Fibroblast of skin of right quadriceps (primary cell): ENCODE measurements around the gene TNS3.
A peak's percentile ranks its signal among the peaks of the same experiment; 100 is the strongest.

Experiments
- DNase-seq: peaks from one replicate; pipeline ENCODE4 v3.0.0-alpha.2; 2013

TNS3 gene

DNA sequence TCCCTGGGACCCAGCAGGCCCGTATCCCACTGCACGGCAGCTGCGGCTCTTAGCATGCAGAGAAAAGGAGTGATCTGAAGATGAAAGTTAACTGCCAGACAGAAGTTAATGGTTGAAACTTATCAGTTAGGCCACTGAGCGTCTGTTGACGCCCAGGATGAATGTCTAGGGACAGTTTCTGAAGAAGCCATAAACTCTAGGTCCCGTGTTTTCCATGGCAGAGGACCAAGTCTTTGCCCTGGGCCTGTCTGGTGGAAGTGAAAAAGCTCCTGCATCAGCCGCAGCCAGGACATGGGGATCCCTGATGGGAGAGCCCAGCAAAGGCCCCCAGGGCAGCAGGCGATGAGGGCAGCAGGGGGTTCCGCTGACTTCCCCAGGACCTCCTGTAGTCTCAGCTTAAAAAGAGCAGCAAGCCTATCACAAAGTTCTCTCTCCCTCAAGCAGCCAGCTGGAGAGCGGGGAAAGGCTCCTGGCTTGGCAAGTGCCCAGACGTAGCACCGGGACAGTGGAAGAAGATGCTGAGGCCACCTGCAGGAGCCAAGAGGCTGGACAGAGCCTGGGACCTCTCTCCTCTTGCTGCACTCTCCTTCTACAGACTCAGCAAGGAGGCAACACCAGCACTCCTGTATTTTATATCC, 79.6 kb downstream of the TNS3 start:
- DNase-seq: no peak

DNA sequence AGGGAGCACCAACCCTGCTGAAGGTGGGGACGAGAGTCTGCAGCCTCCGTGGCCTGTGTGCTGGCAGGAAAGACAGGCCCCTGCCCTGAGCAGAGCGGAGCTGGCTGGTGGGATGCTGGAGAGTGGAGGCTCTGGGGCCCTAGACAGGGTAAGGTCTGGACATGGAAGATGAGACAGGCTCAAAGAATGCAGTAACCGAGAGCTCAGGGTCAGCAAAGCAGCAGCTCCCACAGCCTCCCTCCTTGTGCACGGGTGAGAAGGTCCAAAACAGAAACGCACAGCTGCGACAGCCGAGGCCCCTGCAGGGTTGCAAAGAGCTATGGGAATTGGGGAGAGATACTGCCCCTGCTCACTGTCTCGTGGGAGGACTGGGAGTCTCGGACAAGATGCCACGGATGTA, 80.5 kb downstream of the TNS3 start:
- DNase-seq: peak; percentile 81

DNA sequence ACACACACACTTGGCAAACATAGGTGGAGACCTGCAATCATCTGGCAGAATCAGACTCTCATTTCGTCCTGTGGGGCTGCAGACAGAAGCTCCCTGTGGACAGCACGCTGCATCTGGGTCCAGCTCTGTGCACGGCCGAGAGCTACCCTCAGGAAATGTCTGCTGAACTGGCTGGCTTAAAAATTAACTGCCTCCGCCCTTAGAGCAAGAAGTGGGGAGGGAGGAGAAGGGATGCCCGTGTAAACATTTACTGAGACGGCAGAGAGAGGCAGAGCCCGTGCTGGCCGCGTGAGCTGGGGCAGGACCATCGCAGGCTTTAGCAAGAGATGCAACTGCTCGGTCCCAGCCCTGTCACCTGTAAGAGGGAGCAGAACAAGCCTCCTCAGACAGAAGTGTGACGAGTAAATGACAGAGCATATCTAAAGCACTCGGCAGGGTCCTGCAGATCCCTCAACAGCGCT, 81.8 kb downstream of the TNS3 start:
- no peak for DNase-seq

DNA sequence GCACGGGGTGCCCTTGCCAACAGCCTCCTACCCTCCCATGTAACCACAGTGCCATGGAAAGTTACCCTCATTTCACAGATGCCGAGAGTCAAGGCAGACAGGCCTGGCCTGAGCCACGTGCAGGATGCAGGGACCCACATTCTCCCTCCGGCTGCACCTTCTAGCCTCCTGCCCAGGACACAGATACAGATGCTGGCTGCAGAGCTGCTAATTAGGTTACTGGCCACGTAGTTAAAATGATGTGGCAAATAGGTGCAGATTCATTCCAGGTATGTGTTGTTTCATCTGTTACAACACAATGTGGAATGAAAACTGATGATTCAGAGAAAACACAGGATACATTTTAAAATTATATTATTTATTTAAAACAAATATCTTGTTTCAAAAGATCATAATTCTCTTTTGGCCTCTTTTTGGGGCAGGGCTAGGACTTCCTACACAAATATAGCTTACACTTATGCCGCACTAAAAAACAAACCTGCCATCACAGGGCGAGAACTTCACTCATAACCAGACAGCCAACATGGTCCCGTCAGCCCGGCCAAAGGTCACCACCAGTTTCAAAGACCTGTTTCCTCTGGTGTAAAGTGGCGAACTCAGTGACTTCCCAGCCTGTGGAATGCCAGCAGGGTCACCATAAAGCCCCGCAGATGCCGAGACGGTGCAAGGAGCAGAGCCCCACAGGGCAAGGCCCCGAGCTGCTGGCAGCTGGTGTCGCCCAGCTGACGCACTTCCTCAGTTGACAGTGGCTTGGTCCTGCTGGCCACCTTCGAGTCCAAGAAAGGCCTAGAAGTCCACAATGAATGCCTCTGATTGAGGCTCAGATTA, 83.5 kb downstream of the TNS3 start:
- no peak for DNase-seq

DNA sequence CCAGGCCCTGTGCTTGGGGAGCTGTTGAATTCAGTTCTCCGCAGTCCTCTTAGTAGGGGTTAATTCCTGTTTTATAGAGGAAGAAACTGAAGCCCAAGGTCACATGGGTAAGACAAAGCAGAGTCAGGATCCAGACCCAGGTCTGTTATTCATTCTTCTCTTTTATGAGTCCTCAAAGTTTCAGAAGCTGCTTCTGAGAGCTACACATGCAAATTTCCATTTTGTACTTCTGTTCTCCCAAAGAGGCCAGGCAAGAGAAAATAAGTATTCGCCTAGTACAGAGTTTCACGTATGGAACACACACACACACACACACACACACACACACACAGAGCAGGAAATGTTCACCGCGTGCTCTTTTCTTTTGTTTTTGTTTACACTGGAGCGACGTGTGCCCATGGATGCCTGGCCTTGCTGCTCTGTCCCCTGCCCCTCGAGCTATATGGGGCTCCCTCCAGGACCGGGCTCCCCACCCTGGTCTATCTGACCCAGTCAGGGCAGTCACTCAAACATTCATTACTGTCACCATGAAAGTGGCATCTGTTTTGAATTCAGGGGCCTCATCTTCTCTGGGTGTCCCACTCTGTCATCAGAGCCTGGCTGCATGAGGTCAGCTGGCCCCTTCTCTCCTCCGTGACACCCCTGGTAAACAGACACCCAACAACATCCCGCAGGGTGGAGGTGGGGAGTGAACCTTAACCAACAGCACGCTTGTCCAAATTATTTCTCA, 84.4 kb downstream of the TNS3 start:
- peak; percentile 33 for DNase-seq

DNA sequence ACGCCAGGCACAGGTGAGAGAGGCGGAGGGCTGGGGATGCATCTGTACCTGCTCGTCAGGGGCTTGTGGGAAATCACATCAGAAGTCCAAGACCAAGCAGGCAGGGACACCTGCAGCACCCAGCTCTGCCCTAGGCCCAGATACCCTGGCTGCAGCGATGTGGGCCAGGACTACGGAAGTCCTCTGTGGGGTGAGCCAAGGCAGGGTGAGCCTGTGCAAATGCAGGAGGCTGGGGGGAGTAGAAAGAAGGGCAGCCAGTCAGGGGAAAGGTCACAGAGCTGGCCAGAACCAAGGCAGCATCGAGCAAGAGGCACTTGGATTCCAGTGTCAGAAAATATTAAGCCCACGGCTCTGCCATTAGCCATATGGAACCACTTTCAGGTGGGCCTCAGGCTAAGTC, 85.2 kb downstream of the TNS3 start:
- no peak for DNase-seq

DNA sequence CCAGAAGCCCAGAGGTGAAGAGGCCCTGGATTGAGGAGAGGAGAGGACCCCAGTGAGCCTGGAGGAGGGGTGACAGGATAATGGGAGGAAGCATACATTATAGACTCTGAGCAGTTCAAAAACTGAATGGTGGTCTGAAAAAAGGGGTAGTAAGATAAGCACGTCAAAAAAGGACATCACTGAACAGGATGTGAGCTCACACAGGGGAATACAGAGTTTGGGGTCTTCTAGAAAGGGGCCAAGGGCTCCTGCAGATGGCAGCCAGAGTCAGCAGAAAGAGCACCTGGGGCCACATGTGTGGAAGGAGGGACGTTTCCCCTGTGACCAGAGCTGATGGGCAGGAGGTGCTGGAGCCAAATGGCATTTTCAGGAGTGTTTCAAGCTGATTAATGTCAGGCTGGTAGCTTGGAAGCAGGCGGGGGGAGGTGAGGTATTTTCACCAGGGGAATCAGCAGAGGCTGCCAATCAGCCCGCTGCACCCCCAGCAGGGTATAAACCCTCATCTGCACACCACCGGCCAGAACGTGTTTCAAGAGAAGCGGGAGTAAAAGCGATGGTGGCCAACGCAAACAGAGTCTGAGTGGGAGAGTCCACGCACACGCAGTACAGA, 85.8 kb downstream of the TNS3 start:
- DNase-seq: no peak

DNA sequence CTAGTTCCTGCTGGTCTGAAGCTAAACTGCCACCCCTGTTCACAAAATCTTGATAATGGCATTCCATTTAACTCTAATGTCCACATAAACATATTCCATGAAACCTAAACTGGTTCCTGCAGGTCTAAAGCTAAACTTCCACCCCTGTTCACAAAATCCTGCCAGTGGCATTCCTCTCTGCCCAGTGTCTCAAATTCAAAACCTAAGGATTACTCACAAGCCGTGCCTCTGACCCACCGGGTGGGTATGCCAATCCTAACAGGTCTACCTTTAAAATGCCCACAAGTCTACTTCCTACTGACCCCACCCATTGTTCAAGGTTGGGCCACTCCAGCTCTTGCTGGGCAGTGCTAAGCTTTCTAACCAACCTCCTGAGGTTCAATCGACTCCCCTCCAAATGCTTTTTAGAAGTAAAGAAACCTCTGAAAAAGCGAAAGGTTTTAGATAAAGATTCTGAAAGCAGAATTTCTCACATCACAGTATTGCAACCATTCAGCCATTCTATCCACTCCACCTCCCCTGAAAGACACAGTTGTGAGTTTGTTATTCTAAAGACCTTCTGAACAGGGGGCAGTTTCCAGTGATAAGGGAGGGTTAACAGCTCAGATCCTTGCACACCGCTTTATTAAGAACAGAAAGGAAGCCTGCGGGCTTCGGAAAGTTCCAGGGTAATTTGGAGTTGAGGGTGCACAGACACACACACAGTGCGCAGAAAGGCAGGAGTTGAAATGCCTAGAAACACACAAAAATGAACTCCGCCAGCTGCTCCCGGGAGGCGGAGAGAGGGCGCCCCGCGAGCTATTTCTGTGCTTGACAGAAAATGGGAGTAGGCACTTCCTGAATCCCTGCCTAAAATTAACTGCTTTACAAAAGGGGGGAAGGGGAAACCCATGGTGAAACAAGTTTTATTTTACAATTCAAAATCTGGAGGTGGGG, 87.7 kb downstream of the TNS3 start:
- DNase-seq: peak; percentile 63

DNA sequence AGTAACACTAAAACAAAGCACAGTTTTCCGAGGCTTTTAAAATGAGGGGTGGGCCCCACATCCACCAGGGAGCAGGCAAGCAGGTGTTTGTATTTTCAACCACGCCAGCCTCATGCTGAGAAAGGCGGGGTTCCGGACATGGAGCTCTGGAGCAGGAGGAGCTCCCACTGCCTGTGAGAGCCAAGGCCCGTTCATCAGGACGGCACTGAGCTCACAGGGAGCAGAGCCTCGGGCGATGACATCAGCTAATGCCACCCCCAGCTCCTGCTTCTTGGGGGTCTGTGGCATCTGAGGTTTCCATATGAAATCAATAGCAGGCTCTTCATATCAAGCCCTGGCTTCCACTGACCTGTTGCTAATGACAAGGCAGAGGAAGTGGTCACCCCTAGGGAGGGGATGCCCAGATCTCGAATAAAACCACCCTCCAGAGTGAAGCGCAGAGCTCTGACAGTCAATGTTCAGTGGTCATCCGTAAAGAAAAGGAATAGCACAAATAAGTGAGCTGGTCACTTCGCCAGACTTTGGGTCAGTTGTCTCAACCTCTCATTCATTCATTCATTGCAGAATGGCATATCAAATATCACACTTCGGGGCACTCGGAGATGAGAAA, 89.1 kb downstream of the TNS3 start:
- DNase-seq: no peak

DNA sequence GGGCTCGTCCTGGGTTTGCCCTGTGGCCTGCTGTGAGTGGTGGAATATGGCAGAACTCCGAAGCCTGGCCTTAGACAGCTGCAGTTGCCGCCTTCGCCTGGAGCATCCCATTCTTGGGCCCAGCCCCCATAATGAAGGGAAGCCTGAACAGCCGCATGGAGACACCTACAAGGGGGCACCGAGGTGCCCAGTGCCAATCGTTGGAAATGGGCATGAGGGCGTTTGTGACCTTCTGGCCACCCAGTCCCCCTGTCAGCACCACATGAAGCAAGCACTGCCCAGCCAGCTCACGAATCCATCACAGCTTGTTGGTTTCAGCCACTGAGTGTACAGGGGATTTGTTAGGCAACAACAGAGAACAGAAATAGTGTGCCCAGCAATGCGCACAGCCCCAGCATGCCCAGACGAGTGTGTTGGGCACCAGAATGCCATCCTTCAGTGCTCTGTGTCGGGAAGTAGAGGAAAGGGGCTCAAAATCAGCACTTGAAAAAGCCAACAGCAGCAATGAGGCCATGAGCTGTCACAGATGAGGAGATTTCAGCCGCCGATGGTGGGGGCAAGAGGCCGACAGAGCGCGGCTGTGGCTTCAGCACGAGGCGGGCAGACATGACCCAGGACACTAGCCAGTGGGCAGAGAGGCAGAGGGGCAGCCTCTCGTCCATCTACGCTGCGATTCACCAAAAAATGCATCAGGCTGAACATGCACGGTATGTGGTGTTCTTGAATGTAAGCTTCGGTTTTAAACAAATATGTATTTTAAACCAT, 91.2 kb downstream of the TNS3 start:
- DNase-seq: no peak

DNA sequence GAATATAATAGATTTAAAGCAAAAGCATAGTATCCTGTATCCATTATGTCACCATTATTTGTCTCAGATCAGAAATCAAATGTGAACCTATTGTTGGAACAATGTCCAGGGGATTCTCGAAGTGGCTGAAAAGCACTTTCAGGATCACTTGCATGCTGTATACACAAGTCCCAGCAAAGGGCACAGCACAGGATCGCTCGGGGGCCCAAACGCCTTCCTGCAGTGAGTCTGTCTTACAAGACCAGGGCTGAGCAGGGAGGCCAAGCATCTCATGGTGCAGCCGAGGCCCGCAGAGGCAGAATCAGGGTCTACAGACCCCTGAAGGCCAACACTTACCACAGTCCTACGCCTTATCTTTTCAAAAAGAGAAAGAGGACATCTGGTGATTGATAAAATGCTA, 92.3 kb downstream of the TNS3 start:
- DNase-seq: no peak

DNA sequence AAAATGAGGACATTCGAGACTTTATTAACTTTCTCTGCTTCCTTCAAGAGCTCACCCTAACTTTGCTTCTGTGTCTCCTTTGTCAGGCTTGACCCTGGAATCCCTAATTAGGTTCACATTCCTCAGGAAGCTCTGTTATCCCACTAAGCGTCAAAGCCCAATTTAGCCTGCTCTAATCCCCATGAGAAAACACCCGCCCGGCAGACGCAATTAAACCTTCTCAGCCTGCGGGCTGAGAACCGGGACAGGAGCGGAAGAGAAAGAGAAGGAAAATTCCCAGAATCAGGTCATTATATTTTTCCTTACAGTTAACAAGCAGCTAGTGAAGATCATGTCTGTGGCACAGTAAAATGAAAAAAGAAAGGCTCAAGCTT, 93.0 kb downstream of the TNS3 start:
- DNase-seq: peak; percentile 33

DNA sequence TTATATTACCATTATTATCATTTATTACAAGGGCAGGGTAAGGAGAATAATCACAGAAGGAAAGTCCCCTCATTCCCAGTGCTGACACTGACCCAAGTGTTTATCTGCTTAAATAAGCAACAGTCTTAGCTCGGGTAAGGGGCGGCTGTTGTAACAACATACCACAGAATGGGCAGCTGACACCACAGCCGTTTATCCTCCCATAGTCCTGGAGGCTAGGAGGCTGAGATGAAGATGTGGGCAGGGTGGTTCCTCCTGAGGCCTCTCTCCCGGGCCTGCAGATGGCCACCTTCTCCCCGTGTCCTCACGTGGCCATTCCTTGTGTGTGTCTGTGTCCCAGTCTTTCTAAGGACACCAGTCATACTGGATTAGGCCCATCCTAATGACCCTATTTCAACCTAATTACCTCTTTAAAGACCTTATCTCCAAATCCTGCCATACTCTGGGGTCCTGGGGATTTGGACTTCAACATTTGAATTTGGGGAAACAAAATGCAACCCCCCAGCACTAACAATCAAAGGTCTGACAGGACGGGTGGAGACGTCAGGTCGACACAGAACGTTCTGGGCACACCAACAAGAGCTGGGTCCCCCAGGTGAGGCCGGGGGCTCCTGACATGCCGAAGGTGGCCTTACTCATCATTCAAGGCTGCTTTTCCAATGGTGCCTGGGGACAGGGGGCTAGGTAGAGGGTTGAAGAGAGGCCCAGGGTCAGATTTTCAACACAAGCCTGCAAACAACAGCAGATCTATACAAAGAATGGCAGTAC, 93.5 kb downstream of the TNS3 start:
- DNase-seq: no peak

DNA sequence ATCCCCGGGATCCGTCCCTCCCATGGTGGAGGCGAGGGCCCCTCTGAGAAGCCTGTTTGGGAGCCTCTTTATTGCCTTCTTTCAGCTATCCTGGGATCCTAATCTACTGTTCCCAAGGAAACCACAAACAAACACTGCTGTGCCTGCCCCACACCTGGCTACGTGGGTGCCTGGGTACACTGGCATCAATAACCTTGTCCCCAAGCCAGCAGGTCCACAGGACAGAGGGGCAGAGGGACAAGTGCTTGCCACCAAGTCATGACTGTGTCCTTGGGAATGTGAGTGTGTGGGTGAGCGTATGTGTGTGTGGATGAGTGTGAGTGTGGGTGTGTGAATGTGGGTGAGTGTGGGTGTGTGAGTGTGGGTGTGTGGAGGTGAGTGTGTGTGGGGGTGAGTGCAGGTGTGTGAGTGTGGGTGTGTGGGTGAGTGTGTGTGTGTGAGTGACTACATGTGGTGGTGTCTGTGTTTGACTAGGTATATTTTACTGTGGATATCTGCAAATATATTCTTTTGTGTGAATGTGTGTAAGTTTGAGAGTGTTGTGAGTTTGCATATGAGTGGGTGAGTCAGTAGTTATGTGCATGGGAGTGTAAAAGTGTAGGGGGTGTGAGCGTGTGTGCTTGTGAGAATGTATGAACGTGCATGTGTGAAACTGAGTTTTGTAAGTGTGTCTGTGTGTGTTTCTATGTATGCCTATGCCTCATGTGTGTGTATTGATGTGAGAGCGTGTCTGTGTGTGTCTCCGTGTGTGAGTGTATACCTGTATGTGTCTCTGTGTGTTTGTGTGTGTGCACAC, 96.1 kb downstream of the TNS3 start:
- peak; percentile 32 for DNase-seq

DNA sequence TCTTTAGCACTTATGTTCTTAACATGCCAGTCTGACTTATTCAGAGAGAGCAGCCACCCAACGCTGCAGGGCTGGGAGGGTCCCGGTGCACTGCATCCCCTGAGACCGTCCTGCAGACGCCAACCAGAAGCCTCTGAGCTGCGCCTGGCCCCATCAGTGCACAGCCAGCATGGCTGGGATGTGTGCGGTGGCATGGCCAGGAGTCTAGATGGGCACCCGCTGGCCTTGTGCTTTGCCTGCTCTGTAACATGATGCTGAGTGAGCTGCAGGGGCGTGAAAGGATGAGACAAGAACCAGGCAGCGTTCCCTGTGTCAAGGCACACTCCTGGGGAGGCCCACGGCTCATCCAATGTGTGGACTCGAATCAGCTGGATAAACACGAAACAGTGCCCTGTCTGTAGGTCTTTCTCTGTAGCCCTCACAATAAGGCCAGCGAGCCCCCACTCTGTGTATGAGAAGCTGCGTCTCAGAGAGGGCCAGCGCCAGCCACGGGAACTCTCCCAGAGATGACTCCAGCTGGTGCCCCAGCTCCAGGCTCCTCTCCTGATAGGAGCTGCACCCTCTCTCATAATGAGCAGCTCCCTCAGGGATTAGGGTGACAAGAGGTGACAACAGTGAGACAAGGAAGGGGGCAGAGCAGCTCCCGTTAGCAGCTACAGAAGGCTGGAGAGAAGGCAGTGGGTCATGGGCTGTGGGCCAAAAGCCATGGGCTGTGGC, 96.8 kb downstream of the TNS3 start:
- no peak for DNase-seq

DNA sequence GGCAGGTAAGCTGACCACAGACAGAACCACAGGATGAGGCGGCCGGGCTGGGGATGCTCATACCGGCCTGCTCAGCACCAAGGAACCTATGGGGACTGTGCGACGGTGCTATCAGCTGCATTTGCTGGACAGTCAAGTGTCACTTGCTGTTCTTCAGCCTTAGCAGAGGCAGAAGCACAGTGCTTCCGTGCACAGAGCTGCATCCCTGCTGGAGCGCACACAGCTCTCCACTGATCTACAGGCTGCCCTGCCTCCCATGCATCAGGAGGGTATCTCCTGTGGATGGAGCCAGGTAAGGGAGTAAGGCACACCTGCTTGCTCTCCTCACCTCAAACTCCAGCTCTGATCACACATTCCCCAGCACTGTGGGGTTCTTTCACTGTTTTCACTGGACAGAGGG, 97.5 kb downstream of the TNS3 start:
- no peak for DNase-seq

DNA sequence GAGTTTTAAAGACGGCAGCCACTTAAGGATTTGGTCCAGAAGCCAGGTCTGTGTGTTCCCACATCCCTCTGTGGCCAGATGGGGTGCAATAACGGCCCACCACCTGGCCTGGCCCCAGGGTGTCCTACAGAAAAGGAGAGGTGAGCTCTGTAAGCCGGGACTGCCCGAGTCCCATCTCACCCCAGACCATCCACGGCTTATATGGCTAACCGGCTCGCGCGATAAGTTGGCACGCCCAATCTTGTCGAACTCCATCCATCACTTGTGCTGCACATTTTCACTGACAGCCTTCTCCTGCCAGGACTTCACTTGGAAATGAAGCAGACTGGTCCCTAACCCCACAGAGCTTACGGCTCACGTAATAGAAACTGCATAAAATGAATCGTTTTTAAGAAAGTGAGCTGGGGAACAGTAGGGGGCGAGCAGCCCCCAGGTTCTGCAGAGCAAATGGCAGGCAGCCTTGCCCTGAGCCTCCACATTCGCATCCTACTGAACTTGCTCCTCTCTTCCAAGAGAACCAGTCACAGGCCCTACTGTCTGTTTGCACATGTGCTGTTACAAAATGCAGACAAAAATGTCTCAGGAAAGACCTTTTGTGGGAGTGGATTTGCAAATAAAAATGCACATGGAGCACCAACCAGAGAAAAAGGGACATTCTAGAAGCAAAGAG, 98.2 kb downstream of the TNS3 start:
- peak; percentile 36 for DNase-seq
